H1 (cell line): ENCODE results near the gene SSX2IP. TPM values are rescaled to one million over a fixed set of nuclear protein-coding genes. Genes with fewer than 3 reads are reported as not detected.

Source experiments
- CBX8 ChIP-seq: fragments of 300-800, 300-1000 bp; sonication (generic); IDR thresholded peaks from 2 replicates; pipeline ENCODE4 v1.7.1; 2016; ENCODE audit warnings: low read depth, low read length, borderline replicate concordance
- CTBP2 ChIP-seq: IDR thresholded peaks from 2 replicates; pipeline ENCODE4 v1.7.0; 2011; ENCODE audit warnings: borderline replicate concordance, mild to moderate bottlenecking, moderate library complexity, mixed read lengths, low read length; ENCODE audit not compliant: insufficient read depth, insufficient read length
- GTF2F1 ChIP-seq: IDR thresholded peaks from 2 replicates; pipeline ENCODE4 v1.6.1; 2012; ENCODE audit warnings: low read depth, low read length, improper control_type of control experiment, borderline replicate concordance
- NANOG ChIP-seq: IDR thresholded peaks from 2 replicates; pipeline ENCODE4 v1.6.1; 2011; ENCODE audit warnings: low read length, low read depth, mild to moderate bottlenecking, inconsistent platforms; ENCODE audit not compliant: insufficient read depth, poor library complexity, severe bottlenecking
- polyA plus RNA-seq, 7 experiments: library from polyadenylated mRNA; depleted of rRNA in 3 of 7; stranded (reverse) in 5 of 7; unstranded in 2 of 7; fragments of >200 nt in 5 of 7; fragments of 200-250 nt in 2 of 7; gene quantifications; 1 replicate in 5 of 7; 2 replicates in 1 of 7; 4 replicates in 1 of 7; pipeline versions ENCODE4 v1.2.1 to v1.2.3, GENCODE V29; 2011 to 2013; ENCODE audit warnings: missing spikeins in 2 of 7, mixed read lengths in 2 of 7
- total RNA-seq: library from RNA; stranded (reverse); fragmentation: NEBNext Ultra II Directional; extraction: Animal tissue kit (Norgen Biotek cat#: 25700); gene quantifications from 2 replicates; pipeline ENCODE4 v1.2.1, GENCODE V29; 2021
- TF ChIP-seq, protein P1 (sequence below): IDR thresholded peaks from 2 replicates; pipeline ENCODE4 v1.6.1; 2011; ENCODE audit warnings: low read depth, mild to moderate bottlenecking, low read length; ENCODE audit not compliant: insufficient read depth
- TF ChIP-seq, protein P2 (sequence below): IDR thresholded peaks from 2 replicates; pipeline ENCODE4 v1.6.1; 2011; ENCODE audit warnings: low read length, improper control_type of control experiment

SSX2IP gene
- total and polyA plus RNA-seq, 2 of the 8 experiments (the other 6 are each of a cell fraction or from before 2014, with no cell fraction given) = 4.0 to 31.3 TPM

DNA sequence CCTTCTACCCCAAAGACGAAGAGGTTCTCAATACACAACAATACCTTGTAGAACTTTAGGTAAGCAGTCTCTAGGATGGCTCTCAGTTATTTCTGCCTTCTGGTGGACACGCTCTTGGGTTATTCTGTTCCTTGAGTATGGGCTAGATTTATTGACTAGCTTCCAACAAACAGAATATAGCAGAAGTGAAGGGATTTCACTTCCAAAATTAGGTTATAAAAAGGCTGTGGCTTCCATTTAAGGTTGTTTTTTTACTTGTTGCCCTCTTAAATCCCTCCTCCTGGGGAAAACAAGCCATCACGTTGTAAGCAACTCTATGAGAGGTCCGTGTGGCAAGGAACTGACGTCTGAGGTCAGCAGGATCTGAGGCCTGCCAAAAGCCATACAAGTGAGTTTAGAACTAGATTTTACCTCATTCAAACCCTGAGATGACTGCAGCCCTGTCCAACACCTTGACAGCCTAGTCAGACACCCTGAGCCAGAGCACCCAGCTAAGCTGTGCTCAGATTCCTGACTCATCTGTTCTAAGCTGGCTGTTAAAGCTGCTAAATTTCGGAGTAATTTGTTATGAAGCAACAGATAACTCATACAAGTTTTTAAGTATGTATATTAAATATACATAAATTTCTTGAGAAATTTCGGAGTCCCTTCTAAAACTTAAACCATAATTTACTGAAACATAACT lies 12.7 kb downstream of the SSX2IP start (continued):
- TF ChIP-seq NANOG (no peak), CTBP2 (no peak), CBX8 (no peak), GTF2F1 (no peak)
- TF ChIP-seq, protein P1, sequence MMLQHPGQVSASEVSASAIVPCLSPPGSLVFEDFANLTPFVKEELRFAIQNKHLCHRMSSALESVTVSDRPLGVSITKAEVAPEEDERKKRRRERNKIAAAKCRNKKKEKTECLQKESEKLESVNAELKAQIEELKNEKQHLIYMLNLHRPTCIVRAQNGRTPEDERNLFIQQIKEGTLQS = no peak
- TF ChIP-seq, protein P2, sequence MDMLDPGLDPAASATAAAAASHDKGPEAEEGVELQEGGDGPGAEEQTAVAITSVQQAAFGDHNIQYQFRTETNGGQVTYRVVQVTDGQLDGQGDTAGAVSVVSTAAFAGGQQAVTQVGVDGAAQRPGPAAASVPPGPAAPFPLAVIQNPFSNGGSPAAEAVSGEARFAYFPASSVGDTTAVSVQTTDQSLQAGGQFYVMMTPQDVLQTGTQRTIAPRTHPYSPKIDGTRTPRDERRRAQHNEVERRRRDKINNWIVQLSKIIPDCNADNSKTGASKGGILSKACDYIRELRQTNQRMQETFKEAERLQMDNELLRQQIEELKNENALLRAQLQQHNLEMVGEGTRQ = no peak
